ENCODE data around the gene ACP7.

DNA sequence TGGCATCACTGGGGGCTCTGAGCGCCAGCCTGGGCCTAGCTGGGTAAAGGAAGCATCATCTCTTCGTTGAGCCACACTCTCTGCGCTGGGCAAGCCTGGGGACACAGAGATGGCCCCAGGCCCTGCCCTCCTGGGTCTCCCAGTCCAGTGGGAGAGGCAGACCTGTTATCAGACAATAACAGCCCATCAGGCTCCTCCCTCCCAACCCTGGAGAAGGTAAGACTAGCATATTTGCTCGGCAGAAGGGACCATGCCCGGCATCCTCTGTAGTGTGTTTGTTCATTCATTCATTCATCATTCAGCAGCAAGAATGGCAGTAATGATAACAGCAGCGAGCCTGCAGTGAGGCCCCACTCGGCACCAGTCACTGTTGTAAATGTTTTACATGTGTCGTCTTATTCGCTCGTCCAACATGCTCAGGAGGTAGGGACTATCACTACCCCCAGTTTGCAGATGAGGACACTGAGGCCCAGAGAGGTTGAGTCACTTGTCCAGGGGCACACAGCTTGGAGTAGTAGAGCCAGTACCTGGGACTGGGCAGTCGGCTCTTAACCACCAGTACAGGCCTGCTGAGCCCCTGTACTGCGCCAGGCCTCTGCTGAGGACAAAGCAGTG is 74.6 kb downstream of the ACP7 start:
- no peak for TF ChIP-seq CTCF (IDR thresholded peaks at IDR 0.05; ENCODE audit: extremely low read depth in 1 of 2, insufficient read depth in 1 of 2, low read depth in 1 of 2, low read length in 2 of 2)
- no peak for TF ChIP-seq JUN (IDR thresholded peaks at IDR 0.05; ENCODE audit: borderline replicate concordance, insufficient read depth, insufficient read length, low read depth)
- no peak for TF ChIP-seq EZH2 (IDR thresholded peaks at IDR 0.05; ENCODE audit: borderline replicate concordance, low read depth, low read length, severe bottlenecking)
- no peak for TF ChIP-seq POLR2A (IDR thresholded peaks at IDR 0.05; ENCODE audit: low read depth, low read length)
